Hepatocyte (in vitro differentiated cells): Measurements from ENCODE around the gene CACNA2D4.

Source experiments
- CTCF ChIP-seq: fragments of 200-600 bp; sonication (generic); IDR thresholded peaks from 2 replicates; pipeline ENCODE4 v1.5.1; 2016; ENCODE audit warnings: antibody characterized with exemption, mild to moderate bottlenecking; ENCODE audit not compliant: poor library complexity
- EZH2 ChIP-seq: fragments of 200-600 bp; sonication (generic); IDR thresholded peaks from 2 replicates; pipeline ENCODE4 v1.6.1; 2016; ENCODE audit warnings: antibody characterized with exemption, mild to moderate bottlenecking, borderline replicate concordance

- TF ChIP-seq CTCF (no peak), EZH2 (no peak)
Observed at GRCh38 chr12:1929241-1929984, 11.0 kb upstream of the CACNA2D4 start.
